Left cardiac atrium (tissue), 4 donors: Measurements from ENCODE around the gene SPARC. TPM values are rescaled to one million over a fixed set of nuclear protein-coding genes. Genes with fewer than 3 reads are reported as not detected.
A peak's percentile ranks its signal among the peaks of the same experiment; 100 is the strongest.
"Not testable (repeated sequence)": the region's sequence is repeated elsewhere in the genome, so short reads cannot be mapped to it uniquely, and the experiment has no call there.

Experiments used
- ATAC-seq, 2 donors: fragments of 200-7000 bp; cut with Tn5 transposase; one replicate each; pipeline ENCODE4 v1.9.1; 2020; ENCODE audit warnings: mild to moderate bottlenecking in 2 of 2, moderate library complexity in 2 of 2
- DNase-seq: peaks from one replicate; pipeline ENCODE4 v3.0.0-alpha.2; 2020
- intact Hi-C, 2 donors: fragments of 100-400 bp; cut with DNase I; formaldehyde crosslinking; loops; one replicate each; pipeline versions ENCODE4 v1.14.1 to v1.15.1; 2022 to 2023
- long read RNA-seq: library from polyadenylated mRNA; unstranded; transcript quantifications from one replicate; pipeline ENCODE4 v2.0.0, GENCODE V29; 2021
- total RNA-seq, 2 donors: library from RNA; stranded (reverse); fragmentation: NEBNext Ultra II Directional; extraction: Animal tissue kit (Norgen Biotek cat#: 25700); gene quantifications; one replicate each; pipeline ENCODE4 v1.2.1, GENCODE V29; 2021
- donor health status: DM: no; HTN: yes; CAD: no.
- donor health status: DM: no; HTN: yes; CAD: no; lungs with severe emphysema.
- donor health status: DM: yes; HTN: yes; CAD: no.
- donor health status: Dilated cardiomyopathy.

The SPARC gene
- total RNA-seq = 1,000 to 10,000 TPM in 1 of 2 donors, 100 to 1,000 TPM in 1; 807 to 1,125 TPM
- long read RNA-seq, transcript SPARC-202 (4 exons, 1,598 nt) = minor isoform, 11 of 397 reads
- long read RNA-seq, transcript SPARC-201 (10 exons, 3,701 nt) = major isoform, 285 of 397 reads
- long read RNA-seq, partial matches to known transcripts = 77 of 397 reads
- long read RNA-seq, other reads (novel, unspliced or antisense) = 24 of 397 reads

- ATAC-seq (peak; percentile 84 to 94), DNase-seq (peak; percentile 82)
- intact Hi-C loops = no loop called here
Observed at GRCh38 chr5:151686674-151687407, at the start of gene SPARC. Gene SPARC, minus strand, starts transcription at chr5:151686915. Its CDS starts 10,727 bp downstream, at chr5:151676188.

GRCh38 chr5:151735646-151736045 is 48.9 kb upstream of the SPARC start:
- no peak for ATAC-seq
- intact Hi-C loops = no loop called here
- DNase-seq = no peak

- intact Hi-C loops = no loop called here
- DNase-seq (no peak), ATAC-seq (no peak)
Observed at GRCh38 chr5:151734064-151734408, 47.3 kb upstream of the SPARC start.

- intact Hi-C loops = no loop called here
- ATAC-seq (no peak), DNase-seq (no peak)
Observed at GRCh38 chr5:151733358-151734063, 46.8 kb upstream of the SPARC start.

- DNase-seq = no peak
- ATAC-seq = no peak
- intact Hi-C loops = no loop called here
Observed at GRCh38 chr5:151730381-151730780, 43.7 kb upstream of the SPARC start.

- intact Hi-C loops, DNase-seq, ATAC-seq: not testable (repeated sequence)
Observed at GRCh38 chr5:151729597-151729996, 42.9 kb upstream of the SPARC start.

GRCh38 chr5:151724360-151724759 is 37.6 kb upstream of the SPARC start:
- DNase-seq (no peak), ATAC-seq (peak; percentile 27 to 68)
- intact Hi-C loops = no loop called here

GRCh38 chr5:151722546-151722945 is 35.8 kb upstream of the SPARC start:
- intact Hi-C loops = no loop called here
- ATAC-seq = no peak
- no peak for DNase-seq

GRCh38 chr5:151721812-151722391 is 35.2 kb upstream of the SPARC start:
- no peak for DNase-seq
- ATAC-seq = no peak
- intact Hi-C loops = no loop called here

GRCh38 chr5:151721087-151721646 is 34.5 kb upstream of the SPARC start:
- ATAC-seq (no peak), DNase-seq (no peak)
- intact Hi-C loops = no loop called here

GRCh38 chr5:151720215-151720614 is 33.5 kb upstream of the SPARC start:
- intact Hi-C loops = no loop called here
- DNase-seq (no peak), ATAC-seq (no peak)

GRCh38 chr5:151719228-151720000 is 32.7 kb upstream of the SPARC start:
- ATAC-seq (peak in 1 of 2 donors; percentile 71), DNase-seq (peak; percentile 55)
- intact Hi-C loops = no loop called here

GRCh38 chr5:151718646-151719045 is 31.9 kb upstream of the SPARC start:
- DNase-seq (no peak), ATAC-seq (peak; percentile 73 to 89)
- intact Hi-C loops = no loop called here

- peak; percentile 24 to 56 for ATAC-seq
- intact Hi-C loops = no loop called here
- no peak for DNase-seq
Observed at GRCh38 chr5:151718153-151718552, 31.4 kb upstream of the SPARC start.

GRCh38 chr5:151717416-151717815 is 30.7 kb upstream of the SPARC start:
- DNase-seq = no peak
- intact Hi-C loops = no loop called here

GRCh38 chr5:151709109-151709735 is 22.5 kb upstream of the SPARC start:
- intact Hi-C loops = no loop called here
- ATAC-seq = no peak
- no peak for DNase-seq

More at GRCh38 chr5:151717416-151717815, 30.7 kb upstream of the SPARC start:
- ATAC-seq = peak in 1 of 2 donors; percentile 74

- no peak for DNase-seq
- intact Hi-C loops = no loop called here
Observed at GRCh38 chr5:151708126-151708525, 21.4 kb upstream of the SPARC start.

GRCh38 chr5:151707567-151707966 is 20.9 kb upstream of the SPARC start:
- DNase-seq (no peak), ATAC-seq (peak in 1 of 2 donors; percentile 68)
- intact Hi-C loops = no loop called here

More at GRCh38 chr5:151708126-151708525, 21.4 kb upstream of the SPARC start:
- peak in 1 of 2 donors; percentile 26 for ATAC-seq
